A673 (cell line): ENCODE results near the gene PAEP. TPM values are rescaled to one million over a fixed set of nuclear protein-coding genes. Genes with fewer than 3 reads are reported as not detected.

Experiments used
- BruUV-seq: library from RNA; stranded (reverse); fragments of 400-500 nt; replicated peaks from 2 replicates; lab custom pipeline; 2021; lab: Mats Ljungman, UMichigan
- CTCF ChIA-PET: fragments of 300-600 bp; sonication (Branson Sonifier 250); formaldehyde crosslinking; loops from one replicate; lab custom pipeline; 2022; ENCODE audit warnings: antibody characterized with exemption; lab: Charles Lee
- POLR2A ChIA-PET: fragments of 300-600 bp; sonication (Branson Sonifier 250); formaldehyde crosslinking; loops from one replicate; lab custom pipeline; 2022; ENCODE audit warnings: antibody characterized with exemption; ENCODE audit not compliant: low non-redundant PET; lab: Charles Lee
- DNase-seq: peaks from one replicate; pipeline ENCODE4 v3.0.0-alpha.2; 2015; ENCODE audit warnings: low spot score
- H3K27ac ChIP-seq: fragments of 200-600 bp; sonication (generic); 2 replicates; pipeline ENCODE4 v1.5.1; 2016; ENCODE audit warnings: mixed run types, low read depth, mild to moderate bottlenecking, mixed read lengths, antibody characterized with exemption, low read length; ENCODE audit not compliant: poor library complexity, severe bottlenecking
- H3K27me3 ChIP-seq: fragments of 200-600 bp; sonication (generic); replicated peaks from 2 replicates; pipeline ENCODE4 v1.6.1; 2017; ENCODE audit warnings: mixed run types, low read depth, mild to moderate bottlenecking, mixed read lengths, antibody characterized with exemption, low read length; ENCODE audit not compliant: insufficient read depth, poor library complexity
- H3K36me3 ChIP-seq: fragments of 200-600 bp; sonication (generic); 2 replicates; pipeline ENCODE4 v1.6.1; 2016; ENCODE audit warnings: mixed run types, mild to moderate bottlenecking, mixed read lengths, antibody characterized with exemption, low read length; ENCODE audit not compliant: insufficient read depth, poor library complexity, severe bottlenecking
- H3K4me1 ChIP-seq: fragments of 200-600 bp; sonication (generic); 2 replicates; pipeline ENCODE4 v1.6.1; 2017; ENCODE audit warnings: mixed run types, mild to moderate bottlenecking, mixed read lengths, antibody characterized with exemption, low read length; ENCODE audit not compliant: insufficient read depth, poor library complexity, severe bottlenecking
- H3K4me3 ChIP-seq: fragments of 200-600 bp; sonication (generic); 2 replicates; pipeline ENCODE4 v1.5.1; 2016; ENCODE audit warnings: low read depth, mixed run types, mild to moderate bottlenecking, mixed read lengths, low read length; ENCODE audit not compliant: poor library complexity, severe bottlenecking
- H3K9me3 ChIP-seq: fragments of 200-600 bp; sonication (generic); 2 replicates; pipeline ENCODE4 v1.6.1; 2016; ENCODE audit warnings: mixed run types, low read depth, mild to moderate bottlenecking, mixed read lengths, antibody characterized with exemption, low read length; ENCODE audit not compliant: poor library complexity, severe bottlenecking
- CTCF ChIP-seq: fragments of 300-800, 200-600 bp; sonication (generic); conservative IDR thresholded peaks from 2 replicates; pipeline ENCODE4 v1.5.1; 2017; ENCODE audit warnings: low read depth, mild to moderate bottlenecking, antibody characterized with exemption, low read length, moderate library complexity, mixed read lengths
- EZH2 ChIP-seq: fragments of 200-600 bp; sonication (generic); IDR thresholded peaks from 2 replicates; pipeline ENCODE4 v1.6.1; 2017; ENCODE audit warnings: borderline replicate concordance, low read depth, mild to moderate bottlenecking, mixed read lengths, antibody characterized with exemption, low read length; ENCODE audit not compliant: poor library complexity, severe bottlenecking
- intact Hi-C: fragments of 100-400 bp; cut with micrococcal nuclease; formaldehyde crosslinking; loops from one replicate; pipeline ENCODE4 v1.10.0; 2022; ENCODE audit not compliant: unreplicated experiment
- total RNA-seq: library from RNA; stranded (reverse); gene quantifications from 2 replicates; pipeline ENCODE4 v1.2.3, GENCODE V29; 2021

PAEP gene
- total RNA-seq, 1 experiment from 2014 or later: not detected

DNA sequence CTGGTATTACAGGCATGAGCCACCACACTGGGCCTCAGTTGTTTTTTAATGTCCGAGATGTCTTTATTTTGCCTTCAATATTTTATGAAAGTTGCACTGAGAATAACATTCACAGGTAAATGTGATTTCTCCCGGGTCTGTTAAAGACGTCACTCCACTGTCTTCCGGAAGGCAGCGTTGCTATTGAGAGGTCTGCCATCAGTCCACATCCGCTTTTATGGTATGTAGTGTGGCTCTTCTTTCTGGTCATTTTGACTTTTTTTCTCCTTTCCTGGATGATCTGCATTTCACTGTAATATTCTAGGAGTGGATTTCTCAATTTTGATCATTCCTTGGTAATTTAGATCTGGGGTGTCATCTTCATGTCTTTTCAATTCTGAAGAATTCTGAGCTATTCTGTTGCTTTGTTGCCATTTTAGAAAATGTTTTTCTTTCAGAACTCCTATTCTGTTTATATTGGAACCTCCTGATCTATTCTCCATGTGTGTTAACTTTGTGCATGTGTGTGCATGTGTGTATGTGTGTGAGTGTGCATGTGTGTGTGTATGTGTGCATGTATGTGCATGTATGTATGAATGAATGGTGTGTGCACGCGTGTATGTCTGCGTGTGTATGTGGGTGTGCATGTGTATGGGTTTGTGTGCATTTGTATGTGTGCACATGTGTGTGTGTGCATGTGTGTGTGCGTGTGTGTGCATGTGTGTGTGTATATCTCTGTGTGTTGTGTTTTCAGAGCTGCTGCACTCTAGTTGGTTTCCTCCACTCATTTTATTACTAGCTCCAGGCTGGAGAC, 42.2 kb upstream of the PAEP start:
- POLR2A ChIA-PET: no interaction called here
- no peaks in the 10 kb centered on the region for H3K9me3 ChIP-seq
- H3K4me1 ChIP-seq: no peaks in the 10 kb centered on the region
- TF ChIP-seq CTCF: no peak
- TF ChIP-seq EZH2: no peak
- no peak overlapping the region for H3K27ac ChIP-seq
- no peak overlapping the region for H3K4me3 ChIP-seq
- H3K27me3 ChIP-seq: no peaks in the 10 kb centered on the region
- intact Hi-C loops: no loop called here
- no peaks in the 10 kb centered on the region for H3K36me3 ChIP-seq
- DNase-seq: no peak
- no TSS peak for BruUV-seq
- CTCF ChIA-PET: no interaction called here

DNA sequence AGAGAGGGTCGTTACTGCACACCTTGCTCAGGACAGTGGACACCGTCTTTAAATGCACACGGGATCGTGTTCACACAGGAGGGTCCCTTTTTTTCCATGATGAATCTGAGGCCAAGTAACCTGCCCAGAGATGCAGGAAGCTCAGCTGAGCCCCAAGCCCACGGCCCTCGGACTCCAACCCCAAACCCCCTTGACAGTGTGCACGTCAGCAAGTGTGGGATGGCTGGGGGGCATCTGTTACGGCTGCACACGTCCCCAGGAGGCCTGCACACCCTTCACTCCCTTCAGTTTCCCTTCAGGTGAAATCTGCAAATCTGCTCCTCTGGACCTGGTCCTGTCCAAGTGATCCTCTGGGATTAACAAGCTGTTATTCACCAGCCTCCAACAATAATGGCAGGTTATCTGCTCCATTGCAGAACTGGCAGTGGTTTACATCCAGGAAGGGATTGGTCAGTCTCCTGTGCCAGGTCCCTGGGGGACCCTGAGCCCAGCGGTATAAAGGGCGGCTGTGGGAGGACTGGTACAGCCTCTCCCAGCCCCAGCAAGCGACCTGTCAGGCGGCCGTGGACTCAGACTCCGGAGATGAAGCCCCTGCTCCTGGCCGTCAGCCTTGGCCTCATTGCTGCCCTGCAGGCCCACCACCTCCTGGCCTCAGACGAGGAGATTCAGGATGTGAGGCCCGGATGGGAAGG, 40.5 kb upstream of the PAEP start, which contains the start of gene LCN1:
TSS of gene LCN1 (plus strand) at position 525 of the 692 bp plus-strand sequence. CDS start at position 583, 58 bp downstream.
- no TSS peak for BruUV-seq

GRCh38 chr9:135521608-135522095, 39.9 kb upstream of the PAEP start:
- DNase-seq: no peak
- Histone ChIP-seq H3K4me1 (no peaks in the 10 kb centered on the region), H3K36me3 (no peaks in the 10 kb centered on the region), H3K4me3 (no peak overlapping the region), H3K27me3 (no peaks in the 10 kb centered on the region), H3K27ac (no peak overlapping the region), H3K9me3 (no peaks in the 10 kb centered on the region)
- intact Hi-C loops: no loop called here
- no peak for TF ChIP-seq EZH2
- no peak for TF ChIP-seq CTCF
- POLR2A ChIA-PET: no interaction called here
- no TSS peak for BruUV-seq
- CTCF ChIA-PET: no interaction called here

More for the DNA sequence above, 40.5 kb upstream of the PAEP start, which contains the start of gene LCN1:
- Histone ChIP-seq H3K4me3 (no peak within 1 kb of the TSS), H3K36me3 (no peaks in the 10 kb centered on the region), H3K27ac (no peak within 1 kb of the TSS), H3K9me3 (no peaks in the 10 kb centered on the region), H3K4me1 (no peaks in the 10 kb centered on the region), H3K27me3 (no peaks in the 10 kb centered on the region)
- intact Hi-C loops: no loop called here
- TF ChIP-seq EZH2: no peak
- no peak for TF ChIP-seq CTCF
- DNase-seq: no peak
- ChIA-PET POLR2A (no interaction called here), CTCF (no interaction called here)
